NCI-H2107 treated with DMSO at 0.1 percent for 48 hours (cell line): ENCODE data around the gene PRMT3.
"Not testable (repeated sequence)": the region's sequence is repeated elsewhere in the genome, so short reads cannot be mapped to it uniquely, and the experiment has no call there.

ENCODE experiments used
- DNase-seq: peaks from one replicate; lab custom pipeline; 2025; ENCODE audit not compliant: unreplicated experiment; lab: John Stamatoyannopoulos, UW

PRMT3 gene

DNA sequence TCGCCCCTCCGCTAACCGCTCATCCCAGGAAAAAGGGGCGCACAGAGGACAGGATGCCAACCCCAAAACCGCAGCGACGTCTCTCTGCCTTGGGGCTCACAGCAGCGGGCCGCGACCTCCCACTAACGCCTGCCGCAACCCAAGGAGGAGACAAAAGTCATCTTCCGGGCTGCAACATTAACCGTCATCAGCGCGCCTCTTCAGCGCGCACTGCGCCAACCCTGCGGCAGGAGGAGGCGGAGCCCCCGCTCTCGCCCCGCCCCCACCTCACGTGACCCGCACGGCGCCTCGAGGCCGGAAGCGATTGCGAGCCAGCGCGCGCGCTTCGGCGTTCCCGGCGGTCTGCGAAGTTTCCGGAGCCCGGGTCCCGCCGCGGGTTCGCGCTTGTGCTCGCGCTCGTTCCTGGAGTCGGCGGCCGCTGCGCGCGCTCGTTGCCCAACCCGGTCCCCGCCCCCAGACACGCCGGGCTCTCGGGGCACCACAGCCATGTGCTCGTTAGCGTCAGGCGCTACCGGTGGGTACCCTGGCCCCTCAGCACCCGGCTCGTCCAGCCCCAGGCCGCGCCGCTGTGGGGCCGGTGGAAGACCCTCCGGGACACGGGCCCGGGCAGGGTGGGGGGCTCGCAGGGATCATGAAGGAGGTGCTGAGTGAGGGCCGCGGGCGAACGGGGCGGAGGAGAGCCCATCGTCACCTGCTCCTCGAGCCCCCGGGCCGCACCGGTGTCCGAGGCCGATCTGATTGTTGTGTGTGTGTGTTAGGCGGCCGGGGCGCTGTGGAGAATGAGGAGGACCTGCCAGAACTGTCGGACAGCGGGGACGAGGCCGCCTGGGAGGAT is at the start of gene PRMT3:
Gene PRMT3 (plus strand): TSS at position 456 of the 835 bp plus-strand sequence. CDS start 31 bp downstream, at position 487.
- DNase-seq: peak; percentile 79

DNA sequence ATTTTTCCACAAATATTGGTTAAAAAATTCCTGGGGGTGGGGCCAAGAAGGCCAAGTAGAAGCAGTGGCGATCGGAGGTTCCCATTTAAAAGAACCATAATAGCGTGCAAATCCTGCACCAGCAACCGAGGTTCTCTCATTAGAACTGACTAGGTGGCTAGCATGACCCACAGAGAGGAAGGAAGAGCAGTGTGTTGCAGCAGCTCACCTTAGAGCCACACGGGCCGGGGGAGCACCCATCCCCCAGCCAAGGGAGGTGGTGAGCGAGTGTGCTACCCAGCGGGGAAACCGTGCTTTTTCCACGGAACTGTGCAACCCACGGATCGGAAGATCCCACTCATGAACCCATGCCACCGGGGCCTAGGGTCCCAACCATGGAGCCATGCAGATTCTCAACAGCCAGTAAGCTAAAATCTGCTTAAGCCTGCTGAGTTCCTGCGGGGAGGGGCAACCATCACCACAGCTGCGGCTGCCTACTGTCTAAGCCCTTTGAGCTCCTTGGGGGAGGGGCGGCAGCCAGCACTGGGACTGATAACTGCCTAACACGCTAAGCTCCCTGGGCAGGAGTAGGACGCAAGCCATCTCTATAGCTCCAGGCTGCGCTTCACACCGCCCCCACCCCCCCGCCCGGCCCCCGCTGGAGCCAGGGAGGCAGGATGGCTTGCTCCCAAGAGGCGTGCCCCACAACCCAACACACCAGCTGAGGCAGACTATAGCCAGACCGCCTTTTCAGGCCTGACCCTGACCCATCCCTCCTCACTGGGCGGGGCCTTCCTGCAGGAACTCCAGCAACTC is 45.0 kb upstream of the PRMT3 start:
- DNase-seq: no peak

DNA sequence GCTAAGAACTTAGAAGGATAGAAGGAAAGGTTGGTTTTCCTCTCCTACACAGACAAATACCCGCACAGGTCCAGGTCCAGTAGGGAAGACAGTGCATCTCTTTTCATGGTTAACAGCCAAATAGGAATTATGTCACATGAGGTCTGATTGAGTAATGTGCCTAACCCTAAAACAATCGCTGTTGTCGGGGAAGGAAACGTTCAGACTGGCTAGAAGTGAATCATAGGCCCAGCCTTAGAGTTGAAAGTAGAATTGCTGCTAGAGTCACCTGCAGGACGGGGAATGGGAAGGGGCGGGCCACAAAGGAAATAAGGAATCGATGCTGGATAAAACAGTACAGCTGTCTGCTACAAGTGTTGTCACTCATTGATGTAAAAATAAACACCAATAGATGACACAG is 36.4 kb upstream of the PRMT3 start:
- no peak for DNase-seq

DNA sequence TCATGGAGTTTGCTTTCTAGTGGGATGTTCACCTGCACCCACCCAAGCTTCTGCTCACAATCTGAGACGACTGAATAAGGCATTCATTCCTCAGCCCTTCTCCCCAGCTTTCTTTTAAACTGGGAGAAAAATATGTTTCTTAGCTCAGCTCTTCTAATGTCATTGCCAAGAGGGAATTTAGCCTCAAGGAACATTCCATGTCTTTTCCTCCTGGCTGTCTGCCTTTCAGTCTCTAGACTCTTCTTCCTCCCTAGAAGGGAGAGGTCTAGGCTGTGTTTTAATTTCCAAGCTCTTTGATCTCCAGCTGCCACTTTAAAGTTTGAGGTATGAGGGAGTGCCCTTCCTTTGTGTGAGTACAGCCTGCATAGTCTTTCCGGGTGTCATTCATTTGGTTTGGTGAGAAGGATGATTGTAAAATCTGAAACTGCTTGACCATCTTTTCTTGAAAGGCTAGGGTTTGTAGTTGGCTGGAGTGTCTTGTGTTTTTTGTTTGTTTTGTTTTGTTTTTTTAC is 35.7 kb upstream of the PRMT3 start:
- no peak for DNase-seq

DNA sequence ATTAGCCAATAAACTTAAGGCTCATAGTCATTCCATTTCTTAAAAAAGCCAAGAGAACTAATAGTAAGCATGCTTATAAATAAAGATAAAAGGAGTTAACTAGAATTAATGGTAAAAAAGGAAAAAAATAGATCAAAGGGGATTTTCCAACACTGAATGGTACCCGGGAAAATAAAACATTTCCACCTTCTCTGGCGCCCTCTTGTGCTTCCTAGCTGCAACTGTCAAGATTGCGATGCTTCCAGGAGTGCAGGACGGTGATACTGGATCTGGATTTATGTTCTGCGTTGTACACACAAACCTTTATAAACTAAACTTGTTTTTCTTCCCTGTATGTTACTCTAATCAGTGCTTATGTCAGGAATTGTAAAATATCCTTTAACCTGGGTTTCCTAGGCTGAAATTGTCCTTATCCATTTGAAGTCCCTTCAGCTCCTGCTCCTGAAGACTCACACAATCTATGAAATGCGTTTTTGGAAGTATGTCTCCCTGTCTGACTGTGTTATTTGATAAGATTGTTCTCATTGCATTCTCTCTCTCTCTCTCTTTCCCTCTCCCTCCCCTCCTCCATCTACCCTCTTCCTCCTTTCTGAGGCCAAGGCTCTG is 33.6 kb upstream of the PRMT3 start:
- DNase-seq: peak; percentile 59

DNA sequence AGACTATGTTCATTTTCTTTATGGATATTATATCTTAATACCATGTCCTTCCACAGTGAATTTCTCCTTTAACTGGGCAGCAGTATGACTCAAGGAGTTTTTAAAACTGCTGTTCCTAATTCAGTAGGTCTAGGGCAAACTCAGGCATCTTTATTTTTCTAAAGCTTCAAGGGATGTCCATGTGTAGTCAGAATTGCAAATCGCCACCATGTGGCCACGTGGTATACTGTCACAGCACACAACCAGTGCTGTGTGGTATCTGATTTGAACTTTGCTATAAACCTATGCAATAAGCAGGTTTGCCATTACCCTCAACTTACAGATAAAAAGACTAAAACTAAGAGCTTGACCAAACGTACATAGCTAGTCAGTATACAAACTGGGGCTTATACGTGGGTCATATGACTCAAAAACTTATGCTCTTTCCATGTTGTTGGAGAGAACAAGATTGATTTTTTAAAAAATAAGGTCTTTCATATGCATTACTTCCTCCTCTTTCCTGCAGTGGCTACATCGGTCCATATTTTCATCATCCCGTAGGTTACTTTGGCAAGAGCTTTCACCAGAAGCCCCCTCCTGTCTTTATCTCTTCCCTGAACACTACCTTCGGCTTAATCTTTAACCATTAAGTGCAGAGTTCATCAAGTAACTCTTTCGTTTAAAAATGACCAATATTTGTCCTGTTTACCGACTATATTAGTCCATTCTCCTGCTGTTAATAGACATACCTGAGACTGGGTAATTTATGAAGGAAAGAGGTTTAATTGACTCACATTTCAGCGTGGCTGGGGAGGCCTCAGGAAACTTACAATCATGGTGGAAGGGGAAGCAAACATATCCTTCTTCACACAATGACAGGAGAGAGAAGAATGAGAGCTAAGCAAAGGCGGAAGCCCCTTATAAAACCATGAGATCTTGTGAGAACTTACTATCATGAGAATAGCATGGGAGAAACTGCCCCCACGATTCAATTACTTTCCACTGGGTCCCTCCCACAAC is 32.0 kb upstream of the PRMT3 start:
- DNase-seq: peak; percentile 6

DNA sequence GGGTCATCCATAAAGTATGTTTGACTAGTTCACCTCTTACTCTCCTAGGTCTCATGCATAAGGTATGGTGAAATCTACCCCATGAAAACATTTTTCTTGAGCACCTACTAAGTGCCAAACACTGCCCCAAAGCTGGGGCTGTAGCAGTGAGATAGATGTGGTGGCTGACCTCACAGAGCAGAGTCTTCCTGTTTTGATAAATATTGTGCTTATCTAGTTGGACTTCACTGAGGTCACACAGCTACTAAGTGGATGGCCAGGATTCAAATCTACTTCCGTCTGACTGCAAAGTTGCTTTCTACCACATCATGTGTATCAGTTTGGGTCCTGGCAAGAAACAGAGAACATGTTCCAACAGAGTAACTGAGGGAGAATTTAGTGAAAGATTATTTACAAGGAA is 30.4 kb upstream of the PRMT3 start:
- DNase-seq: no peak

DNA sequence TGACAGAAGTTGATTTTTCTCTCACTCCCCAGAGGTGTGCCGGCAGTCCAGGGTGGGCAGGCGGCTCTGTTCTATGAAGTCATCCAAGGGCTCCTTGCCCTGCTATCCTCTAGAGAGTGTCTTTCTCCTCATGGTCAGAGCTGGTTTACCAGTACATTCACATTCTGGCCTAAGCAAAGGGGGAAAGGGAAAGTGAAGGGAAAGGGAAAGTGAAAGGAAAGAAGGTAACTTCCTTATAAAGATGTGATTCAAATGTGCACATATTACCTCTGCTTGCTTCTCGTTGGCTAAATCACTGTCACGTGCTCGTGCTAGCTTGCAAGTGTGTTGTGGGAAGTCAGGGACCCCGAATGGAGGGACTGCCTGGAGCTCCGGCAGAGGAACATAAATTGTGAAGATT is 26.9 kb upstream of the PRMT3 start:
- DNase-seq: no peak

DNA sequence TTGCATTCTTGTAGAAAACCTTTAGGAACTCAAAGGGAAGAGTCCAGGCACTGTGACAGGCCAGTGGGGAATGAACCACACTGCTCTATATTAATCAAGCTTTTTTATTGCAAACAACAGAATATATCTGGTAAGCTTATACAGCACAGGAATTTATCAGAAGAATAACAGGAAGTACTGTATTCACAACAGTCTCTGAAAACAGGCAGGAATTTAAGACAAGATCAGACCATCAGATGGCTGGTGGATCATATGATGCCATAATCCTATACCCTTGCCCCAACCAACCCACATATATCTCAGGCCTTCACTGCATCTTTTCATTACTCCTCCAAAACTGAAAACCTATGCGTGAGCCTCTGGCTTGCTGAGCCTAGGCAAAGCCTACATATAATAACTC is 25.0 kb upstream of the PRMT3 start:
- no peak for DNase-seq

DNA sequence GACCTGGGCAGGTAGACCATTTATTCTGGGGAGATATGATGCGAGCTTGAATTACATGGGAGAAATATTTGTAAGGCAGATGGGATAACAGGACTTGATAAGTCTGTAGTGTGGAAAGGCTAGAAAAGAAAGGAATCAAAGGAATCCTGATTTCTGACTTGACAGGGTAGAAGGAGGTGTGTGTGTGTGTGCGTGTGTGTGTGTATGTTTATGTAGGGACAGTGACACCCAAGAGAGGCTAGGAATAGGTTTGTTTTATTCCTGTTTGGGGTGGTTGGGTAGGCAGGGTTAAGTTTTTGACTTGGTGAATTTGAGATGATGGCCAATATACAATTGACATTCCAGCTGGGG is 24.4 kb upstream of the PRMT3 start:
- no peak for DNase-seq

DNA sequence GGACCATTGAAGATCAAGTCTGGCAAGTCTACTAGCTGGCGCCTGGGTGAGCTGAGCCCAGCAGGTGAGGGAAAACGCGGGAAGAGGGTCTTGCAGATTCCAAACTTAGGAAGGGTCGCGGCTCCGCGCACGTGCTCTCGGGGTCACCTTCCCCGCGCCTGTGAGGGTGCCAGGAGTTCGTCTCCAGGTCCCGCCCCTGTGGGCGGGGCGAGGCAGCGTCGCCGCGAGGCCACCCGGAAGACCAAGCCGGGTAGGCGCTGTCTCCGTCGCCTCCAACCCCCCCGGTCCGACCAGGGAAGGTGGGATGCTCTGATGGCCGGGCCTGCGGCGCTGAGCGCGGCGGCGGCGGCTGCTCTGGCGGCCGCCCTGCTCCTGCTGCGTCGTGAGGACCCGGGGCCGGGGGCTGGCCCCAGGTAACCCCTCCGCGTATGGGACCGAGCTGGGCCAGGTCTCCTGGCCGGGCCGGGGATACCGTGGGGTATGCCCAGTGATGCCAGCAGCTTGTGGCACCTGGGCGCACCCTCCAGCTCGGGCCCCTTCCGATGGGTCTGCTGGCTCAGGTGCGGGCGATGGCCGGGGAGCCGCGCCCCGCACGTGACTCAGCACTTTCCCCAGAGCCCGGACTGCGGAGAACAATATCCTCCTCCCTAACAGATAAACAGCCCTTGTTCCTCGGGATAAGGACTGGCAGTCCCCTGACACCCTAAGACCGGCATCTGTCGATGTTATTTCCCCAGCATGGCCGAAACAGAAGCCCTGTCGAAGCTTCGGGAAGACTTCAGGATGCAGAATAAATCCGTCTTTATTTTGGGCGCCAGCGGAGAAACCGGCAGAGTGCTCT is 23.8 kb upstream of the PRMT3 start, which contains the start of gene HTATIP2:
Gene HTATIP2 (plus strand): TSS at position 215 of the 841 bp plus-strand sequence. CDS start 524 bp downstream, at position 739.
- DNase-seq: peak; percentile 13

DNA sequence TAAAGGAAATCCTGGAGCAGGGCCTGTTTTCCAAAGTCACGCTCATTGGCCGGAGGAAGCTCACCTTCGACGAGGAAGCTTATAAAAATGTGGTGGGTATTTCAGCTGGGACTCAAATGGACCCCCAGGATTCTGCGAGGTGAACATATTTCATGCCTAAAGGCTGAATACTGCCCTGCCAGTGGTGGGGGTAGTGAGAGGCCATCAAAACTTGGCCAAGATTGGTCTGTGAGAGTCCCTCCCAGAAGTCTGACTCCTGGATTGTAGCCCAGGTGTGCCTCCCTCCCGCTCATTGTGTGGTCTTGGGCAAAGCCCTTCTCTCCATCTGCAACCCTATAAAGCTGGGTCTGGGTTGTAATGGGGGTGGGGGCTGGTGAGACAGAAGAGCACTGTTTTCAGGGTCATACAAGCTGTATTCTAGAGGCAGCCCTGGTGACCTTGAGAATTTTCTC is 23.1 kb upstream of the PRMT3 start:
- DNase-seq: no peak

DNA sequence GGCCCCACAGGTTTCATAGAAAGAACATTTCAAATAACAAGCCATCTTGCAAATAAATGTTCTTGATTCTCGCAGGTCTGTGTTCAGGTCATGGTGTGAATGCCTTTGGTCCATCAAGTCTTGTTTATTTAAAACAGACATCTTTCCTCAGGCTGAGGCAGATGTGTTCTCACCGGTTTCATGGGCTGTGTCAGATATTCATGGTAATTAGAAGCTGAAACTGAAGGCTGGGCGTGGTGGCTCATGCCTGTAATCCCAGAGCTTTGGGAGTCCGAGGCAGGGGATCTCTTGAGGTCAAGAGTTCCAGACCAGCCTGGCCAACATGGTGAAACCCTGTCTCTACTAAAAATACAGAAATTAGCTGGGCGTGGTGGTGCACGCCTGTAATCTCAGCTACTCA is 22.1 kb upstream of the PRMT3 start:
- DNase-seq: not testable (repeated sequence)

DNA sequence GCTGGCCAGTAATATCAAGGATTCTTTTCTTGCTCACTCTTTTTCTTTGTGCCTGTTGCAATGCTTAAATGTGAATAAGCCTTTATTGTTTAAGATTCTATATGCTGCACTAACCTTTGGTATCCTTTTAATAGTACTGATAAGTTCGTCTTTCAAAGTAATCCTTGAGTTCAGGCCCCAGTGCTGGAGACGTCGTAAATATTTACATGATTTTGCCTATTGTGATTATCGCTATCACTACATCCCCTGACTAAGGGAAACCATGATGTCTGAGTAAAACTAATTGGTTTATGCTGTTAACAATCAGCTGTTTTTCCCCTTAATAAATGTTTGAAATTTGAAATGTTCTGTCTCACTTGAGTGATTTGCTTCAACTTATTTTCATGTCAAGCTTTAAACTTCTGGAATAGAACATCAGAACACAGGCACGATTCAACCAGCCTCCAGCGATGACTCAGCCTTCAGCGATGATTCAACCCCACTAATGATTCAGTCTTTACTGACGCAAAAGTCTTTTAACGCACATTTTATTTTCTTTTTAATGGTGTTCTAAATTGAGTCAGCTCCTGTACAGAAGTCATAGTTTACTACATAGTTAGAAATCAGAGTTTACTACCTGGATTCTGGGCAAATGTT is 20.1 kb upstream of the PRMT3 start:
- DNase-seq: no peak

DNA sequence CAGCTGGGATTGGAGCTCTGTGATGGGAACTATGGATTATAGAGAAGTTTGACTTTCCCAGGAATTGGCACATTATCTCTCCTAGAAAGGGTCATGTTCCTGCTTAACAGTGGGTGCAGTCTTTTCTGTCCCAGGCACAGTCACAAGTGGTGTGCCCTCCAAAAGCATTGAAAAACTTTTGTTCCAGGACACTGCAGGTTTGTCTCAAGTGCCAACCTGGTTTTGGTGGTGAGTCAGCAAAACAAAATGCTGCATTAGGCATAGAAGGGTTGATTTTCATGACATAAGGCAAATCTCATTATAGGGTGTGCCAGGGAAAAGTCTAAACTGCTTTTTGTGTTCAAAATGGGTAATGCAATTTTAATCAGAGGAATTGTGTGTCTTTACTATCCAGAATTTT is 19.1 kb upstream of the PRMT3 start:
- DNase-seq: no peak

DNA sequence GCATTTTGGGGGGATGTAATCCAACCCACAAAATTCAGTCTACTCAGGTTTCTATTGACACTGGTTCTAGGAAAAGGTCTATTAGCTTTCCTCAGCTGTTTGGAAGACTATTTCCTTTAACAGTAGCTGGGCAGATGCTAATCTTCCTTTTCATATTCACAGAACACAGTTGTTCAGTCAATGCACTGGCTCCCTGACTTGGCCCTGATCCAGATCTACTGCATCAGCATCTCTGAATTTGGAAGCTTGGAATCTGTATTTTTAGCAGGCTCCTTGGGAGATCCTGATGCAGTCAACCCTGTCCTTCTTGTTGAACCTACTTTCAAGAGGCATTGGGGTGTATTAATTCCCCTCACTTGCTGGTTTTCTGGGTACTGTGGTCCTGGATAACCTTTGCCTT is 17.7 kb upstream of the PRMT3 start:
- DNase-seq: no peak

DNA sequence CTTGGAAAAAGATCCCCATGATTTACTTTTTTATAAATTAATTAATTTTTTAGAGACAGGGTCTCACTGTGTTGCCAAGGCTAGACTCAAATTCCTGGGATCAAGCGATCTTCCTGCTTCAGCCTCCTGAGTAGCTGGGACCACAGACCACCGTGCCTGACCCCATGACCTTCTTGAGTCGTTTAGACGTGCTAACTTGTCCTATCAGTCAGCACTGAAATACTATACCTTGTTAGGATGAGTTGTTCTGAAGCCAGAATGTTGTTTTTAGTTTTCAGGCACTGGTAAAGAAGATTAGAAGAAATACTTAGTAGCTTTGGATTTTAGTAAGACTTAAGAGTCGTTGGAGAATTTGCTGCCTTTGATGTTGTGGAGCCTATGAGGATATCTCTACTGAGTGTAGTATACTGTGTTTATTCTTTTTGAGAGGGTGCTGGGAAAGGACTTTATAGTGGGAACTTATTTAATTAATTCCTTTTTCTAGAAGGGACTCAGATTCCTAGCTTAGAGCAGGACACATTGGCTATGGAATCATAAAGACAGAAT is 15.4 kb upstream of the PRMT3 start:
- no peak for DNase-seq

DNA sequence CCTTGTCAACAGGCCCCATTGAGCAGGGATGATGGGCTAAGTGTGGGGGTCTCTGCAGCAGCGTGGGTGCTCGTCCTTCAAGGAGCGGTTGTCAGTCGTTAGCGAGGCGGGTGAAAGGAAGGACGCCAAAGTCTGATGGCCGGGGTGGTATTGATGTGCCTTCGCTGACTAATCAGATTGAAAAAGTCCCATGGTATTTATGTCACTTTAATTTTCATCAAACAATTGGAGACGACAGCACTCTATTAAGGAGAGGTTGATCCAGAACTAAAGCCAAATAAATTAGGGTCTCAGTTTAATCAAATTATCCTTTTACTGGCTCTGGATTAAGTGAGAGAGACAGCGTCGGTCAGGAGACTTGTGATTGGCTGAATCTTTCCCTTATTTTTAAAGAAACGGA is 14.4 kb upstream of the PRMT3 start:
- no peak for DNase-seq
